Measurements from ENCODE around the gene EPAS1.
A peak's percentile ranks its signal among the peaks of the same experiment; 100 is the strongest.

The EPAS1 gene

GRCh38 chr2:46331109-46331766 lies 34.0 kb downstream of the EPAS1 start:
- in situ Hi-C loops (cut with HindIII; ENCODE audit: low pct_ligation_motif_present, low pct_unique_long_range_greater_than_20kb, low sequenced_read_pairs), result no loop called here
- peak; percentile 23 for DNase-seq

GRCh38 chr2:46332686-46333281 lies 35.6 kb downstream of the EPAS1 start:
- DNase-seq, result no peak
- in situ Hi-C loops (cut with HindIII; ENCODE audit: low pct_ligation_motif_present, low pct_unique_long_range_greater_than_20kb, low sequenced_read_pairs), result no loop called here

- in situ Hi-C loops (cut with HindIII; ENCODE audit: low pct_ligation_motif_present, low pct_unique_long_range_greater_than_20kb, low sequenced_read_pairs), result no loop called here
- peak; percentile 41 for DNase-seq
These were observed 36.7 kb downstream of the EPAS1 start for GRCh38 chr2:46333912-46334311.

GRCh38 chr2:46334389-46335271 lies 37.4 kb downstream of the EPAS1 start:
- DNase-seq, result peak; percentile 16
- in situ Hi-C loops (cut with HindIII; ENCODE audit: low pct_ligation_motif_present, low pct_unique_long_range_greater_than_20kb, low sequenced_read_pairs), result no loop called here

- DNase-seq, result no peak
- in situ Hi-C loops (cut with HindIII; ENCODE audit: low pct_ligation_motif_present, low pct_unique_long_range_greater_than_20kb, low sequenced_read_pairs), result no loop called here
These were observed 38.4 kb downstream of the EPAS1 start for GRCh38 chr2:46335391-46336282.

- in situ Hi-C loops (cut with HindIII; ENCODE audit: low pct_ligation_motif_present, low pct_unique_long_range_greater_than_20kb, low sequenced_read_pairs), result no loop called here
- no peak for DNase-seq
These were observed 39.2 kb downstream of the EPAS1 start for GRCh38 chr2:46336283-46336959.

- in situ Hi-C loops (cut with HindIII; ENCODE audit: low pct_ligation_motif_present, low pct_unique_long_range_greater_than_20kb, low sequenced_read_pairs), result no loop called here
- DNase-seq, result no peak
These were observed 40.2 kb downstream of the EPAS1 start for GRCh38 chr2:46337208-46337994.

GRCh38 chr2:46338674-46339073 lies 41.5 kb downstream of the EPAS1 start:
- in situ Hi-C loops (cut with HindIII; ENCODE audit: low pct_ligation_motif_present, low pct_unique_long_range_greater_than_20kb, low sequenced_read_pairs), result no loop called here
- DNase-seq, result no peak

GRCh38 chr2:46339200-46339599 lies 42.0 kb downstream of the EPAS1 start:
- DNase-seq, result no peak
- in situ Hi-C loops (cut with HindIII; ENCODE audit: low pct_ligation_motif_present, low pct_unique_long_range_greater_than_20kb, low sequenced_read_pairs), result no loop called here

GRCh38 chr2:46339676-46340459 lies 42.7 kb downstream of the EPAS1 start:
- in situ Hi-C loops (cut with HindIII; ENCODE audit: low pct_ligation_motif_present, low pct_unique_long_range_greater_than_20kb, low sequenced_read_pairs), result no loop called here
- DNase-seq, result no peak

GRCh38 chr2:46340740-46341420 lies 43.7 kb downstream of the EPAS1 start:
- in situ Hi-C loops (cut with HindIII; ENCODE audit: low pct_ligation_motif_present, low pct_unique_long_range_greater_than_20kb, low sequenced_read_pairs), result no loop called here

GRCh38 chr2:46342566-46343315 lies 45.5 kb downstream of the EPAS1 start:
- in situ Hi-C loops (cut with HindIII; ENCODE audit: low pct_ligation_motif_present, low pct_unique_long_range_greater_than_20kb, low sequenced_read_pairs), result no loop called here
- no peak for DNase-seq

More at GRCh38 chr2:46340740-46341420, 43.7 kb downstream of the EPAS1 start:
- DNase-seq, result no peak

GRCh38 chr2:46344706-46345105 lies 47.5 kb downstream of the EPAS1 start:
- DNase-seq, result no peak
- in situ Hi-C loops (cut with HindIII; ENCODE audit: low pct_ligation_motif_present, low pct_unique_long_range_greater_than_20kb, low sequenced_read_pairs), result no loop called here

- in situ Hi-C loops (cut with HindIII; ENCODE audit: low pct_ligation_motif_present, low pct_unique_long_range_greater_than_20kb, low sequenced_read_pairs), result no loop called here
These were observed 48.6 kb downstream of the EPAS1 start for GRCh38 chr2:46345775-46346174.

GRCh38 chr2:46346719-46347118 lies 49.5 kb downstream of the EPAS1 start:
- no peak for DNase-seq
- in situ Hi-C loops (cut with HindIII; ENCODE audit: low pct_ligation_motif_present, low pct_unique_long_range_greater_than_20kb, low sequenced_read_pairs), result no loop called here

More at GRCh38 chr2:46345775-46346174, 48.6 kb downstream of the EPAS1 start:
- no peak for DNase-seq

Measured in ACHN (cell line).